Gastroesophageal sphincter (tissue), 4 donors: Measurements from ENCODE around the gene PTPRN2. TPM values are rescaled to one million over a fixed set of nuclear protein-coding genes. Genes with fewer than 3 reads are reported as not detected.

Experiments used
- ATAC-seq: fragments of 150-250 bp; one replicate; pipeline ENCODE4 v1.9.1; 2016; ENCODE audit warnings: mild to moderate bottlenecking, moderate library complexity
- H3K27ac ChIP-seq, 4 donors: fragments of 200-600 bp; sonication (generic) in 3 of 4; 1 replicate in 3 of 4; 2 replicates in 1 of 4; pipeline ENCODE4 v1.5.1; 2016 to 2019
- H3K27me3 ChIP-seq: fragments of 200-600 bp; sonication (generic); one replicate; pipeline ENCODE4 v1.5.1; 2019
- H3K36me3 ChIP-seq, 2 donors: fragments of 200-600 bp; sonication (generic); one replicate each; pipeline ENCODE4 v1.5.1; 2019; ENCODE audit warnings: control low read depth in 1 of 2
- H3K4me1 ChIP-seq, 3 donors: fragments of 200-600 bp; sonication (generic); 1 replicate in 2 of 3; 2 replicates in 1 of 3; pipeline ENCODE4 v1.5.1; 2016 to 2019; ENCODE audit warnings: control low read depth in 2 of 3
- H3K4me3 ChIP-seq, 2 donors: fragments of 200-600 bp; sonication (generic); one replicate each; pipeline ENCODE4 v1.5.1; 2019; ENCODE audit warnings: mild to moderate bottlenecking in 1 of 2, moderate library complexity in 1 of 2
- H3K9me3 ChIP-seq, 3 donors: fragments of 200-600 bp; sonication (generic); one replicate each; pipeline ENCODE4 v1.5.1; 2017 to 2019; ENCODE audit warnings: control low read depth in 2 of 3
- CTCF ChIP-seq, 4 experiments: fragments of 200-600 bp in 2 of 4; fragments of 450-650 bp in 2 of 4; sonication (generic) in 1 of 4; IDR thresholded peaks; one replicate each; pipeline ENCODE4 v1.5.1; 2017 to 2019; ENCODE audit warnings: antibody characterized with exemption in 4 of 4, mild to moderate bottlenecking in 2 of 4, moderate library complexity in 2 of 4
- EP300 ChIP-seq: sonication (generic); formaldehyde crosslinking; IDR thresholded peaks from one replicate; pipeline ENCODE4 v1.6.1; 2017; ENCODE audit warnings: antibody characterized with exemption, mild to moderate bottlenecking
- POLR2A ChIP-seq, 2 donors: fragments of 450-650 bp; IDR thresholded peaks; one replicate each; pipeline ENCODE4 v1.6.1; 2017; ENCODE audit warnings: antibody characterized with exemption in 2 of 2, mild to moderate bottlenecking in 2 of 2, moderate library complexity in 1 of 2
- POLR2AphosphoS5 ChIP-seq: sonication (generic); formaldehyde crosslinking; IDR thresholded peaks from one replicate; pipeline ENCODE4 v1.6.1; 2017; ENCODE audit warnings: antibody characterized with exemption
- WGBS, 2 donors: methylation state at CpG; one replicate each; pipeline ENCODE4 v1.1.5; 2018; ENCODE audit warnings: low coverage in 1 of 2; 5-methylcytosine and 5-hydroxymethylcytosine counted together
- total RNA-seq, 4 donors: library from RNA; depleted of rRNA; stranded (reverse); fragments of >200 nt; gene quantifications; one replicate each; pipeline ENCODE4 v1.1.0, GENCODE V29; 2016

Gene PTPRN2
- total RNA-seq, 4 donors from 2014 or later = 1.7 to 4.7 (median 3.3) TPM

- H3K36me3 ChIP-seq = no peaks in the 10 kb centered on the region
- no peak for ATAC-seq
- peaks cover 8% of the 10 kb centered on the region for H3K27me3 ChIP-seq
- H3K9me3 ChIP-seq = no peaks in the 10 kb centered on the region
- no peak overlapping the region for H3K27ac ChIP-seq
- WGBS, 2 donors = 84 to 90% methylated on average over 9 to 10 of the region's 25 CpGs
- no peak overlapping the region for H3K4me3 ChIP-seq
- TF ChIP-seq EP300 (no peak), CTCF (IDR thresholded peaks at IDR 0.05) (no peak), POLR2AphosphoS5 (no peak), POLR2A (IDR thresholded peaks at IDR 0.05) (no peak)
- H3K4me1 ChIP-seq = no peaks in the 10 kb centered on the region
These were observed 872.3 kb downstream of the PTPRN2 start for GRCh38 chr7:157715071-157715937.

GRCh38 chr7:157714166-157715070, 873.2 kb downstream of the PTPRN2 start:
- H3K27ac ChIP-seq = no peak overlapping the region
- no peaks in the 10 kb centered on the region for H3K36me3 ChIP-seq
- peaks cover 0 to 6% (median 0%) of the 10 kb centered on the region in 3 donors for H3K9me3 ChIP-seq
- H3K4me3 ChIP-seq = no peak overlapping the region
- 69 to 84% methylated on average over 12 to 19 of the region's 29 CpGs for WGBS, 2 donors
- TF ChIP-seq CTCF (IDR thresholded peaks at IDR 0.05) (no peak), POLR2A (IDR thresholded peaks at IDR 0.05) (no peak), POLR2AphosphoS5 (no peak), EP300 (no peak)
- H3K27me3 ChIP-seq = peaks cover 14% of the 10 kb centered on the region
- H3K4me1 ChIP-seq = no peaks in the 10 kb centered on the region
- no peak for ATAC-seq

GRCh38 chr7:157713591-157713990, 874.0 kb downstream of the PTPRN2 start:
- WGBS, 2 donors = 79 to 81% methylated on average over 5 to 11 of the region's 16 CpGs
- H3K27me3 ChIP-seq = peaks cover 22% of the 10 kb centered on the region
- TF ChIP-seq POLR2AphosphoS5 = no peak
- TF ChIP-seq CTCF (IDR thresholded peaks at IDR 0.05) = no peak
- no peak for TF ChIP-seq EP300
- no peak for TF ChIP-seq POLR2A (IDR thresholded peaks at IDR 0.05)
- no peak for ATAC-seq
- no peaks in the 10 kb centered on the region for H3K36me3 ChIP-seq
- no peak overlapping the region for H3K27ac ChIP-seq
- H3K4me3 ChIP-seq = no peak overlapping the region
- peaks cover 0 to 7% (median 0%) of the 10 kb centered on the region in 3 donors for H3K9me3 ChIP-seq
- H3K4me1 ChIP-seq = no peaks in the 10 kb centered on the region

GRCh38 chr7:157712666-157713235, 874.9 kb downstream of the PTPRN2 start:
- Histone ChIP-seq H3K27me3 (peaks cover 28% of the 10 kb centered on the region), H3K27ac (no peak overlapping the region), H3K4me1 (no peaks in the 10 kb centered on the region), H3K36me3 (no peaks in the 10 kb centered on the region), H3K4me3 (no peak overlapping the region), H3K9me3 (peaks cover 0 to 7% (median 0%) of the 10 kb centered on the region in 3 donors)
- no peak for TF ChIP-seq POLR2A (IDR thresholded peaks at IDR 0.05)
- TF ChIP-seq CTCF (IDR thresholded peaks at IDR 0.05) = no peak
- TF ChIP-seq POLR2AphosphoS5 = no peak
- TF ChIP-seq EP300 = no peak
- no peak for ATAC-seq
- WGBS, 2 donors = 58 to 70% methylated on average over 4 to 5 of the region's 15 CpGs
